Measurements from ENCODE around the gene TAF9B.
A peak's percentile ranks its signal among the peaks of the same experiment; 100 is the strongest.
"Not testable (repeated sequence)": the region's sequence is repeated elsewhere in the genome, so short reads cannot be mapped to it uniquely, and the experiment has no call there.

TAF9B gene, protein sequence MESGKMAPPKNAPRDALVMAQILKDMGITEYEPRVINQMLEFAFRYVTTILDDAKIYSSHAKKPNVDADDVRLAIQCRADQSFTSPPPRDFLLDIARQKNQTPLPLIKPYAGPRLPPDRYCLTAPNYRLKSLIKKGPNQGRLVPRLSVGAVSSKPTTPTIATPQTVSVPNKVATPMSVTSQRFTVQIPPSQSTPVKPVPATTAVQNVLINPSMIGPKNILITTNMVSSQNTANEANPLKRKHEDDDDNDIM

DNA sequence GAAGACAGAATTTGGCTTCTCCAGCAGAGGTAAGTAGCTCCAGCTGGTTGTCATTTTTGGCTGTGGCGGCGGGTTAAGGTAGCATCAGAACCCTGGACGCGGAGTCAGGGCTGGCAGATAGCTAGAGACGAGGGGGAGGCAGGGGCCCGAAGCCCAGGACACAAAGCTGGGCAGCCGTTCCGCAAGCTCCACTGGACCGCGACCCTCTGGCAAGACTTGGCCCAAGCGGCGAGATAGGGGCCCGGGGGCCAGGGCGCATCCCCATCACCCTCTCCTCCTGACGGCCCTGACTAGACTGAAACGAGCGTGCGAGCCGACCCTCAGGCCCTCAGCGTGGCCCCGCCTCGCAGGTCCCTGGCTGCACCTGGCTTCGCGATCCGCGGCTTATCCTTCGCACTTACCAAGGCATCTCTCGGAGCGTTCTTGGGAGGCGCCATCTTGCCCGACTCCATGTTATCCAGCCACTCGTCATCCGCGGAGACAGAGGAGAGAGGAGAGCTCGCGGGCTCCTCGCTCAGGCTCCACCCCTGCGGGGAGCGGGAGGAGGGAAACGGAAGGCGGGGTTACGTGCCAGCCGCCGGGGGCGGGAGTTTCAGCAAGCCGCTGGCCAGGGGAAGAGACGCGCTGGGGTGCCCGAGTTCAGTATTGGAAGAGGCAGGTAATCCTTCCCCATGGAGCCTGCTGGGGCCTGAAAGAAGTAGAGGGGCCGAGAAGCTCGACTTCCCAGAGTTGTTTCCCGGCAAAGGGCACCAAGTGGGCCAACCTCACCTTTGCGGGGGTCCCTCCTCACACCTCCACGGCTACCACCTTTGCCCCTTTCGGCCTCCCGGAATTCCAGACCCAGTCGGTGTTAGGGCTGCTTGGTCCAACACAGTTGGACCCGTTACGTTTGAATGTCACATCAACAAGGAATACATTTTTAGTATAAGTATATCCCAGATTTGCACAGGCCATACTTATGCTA lies at the start of gene TAF9B:
TSS of gene TAF9B (minus strand) at position 491 of the 964 bp plus-strand sequence. CDS start at position 452, 39 bp downstream.
- H3K27me3 ChIP-seq: peaks cover 3 to 80% (median 52%) of the 10 kb centered on the region in 11 experiments
- H3K36me3 ChIP-seq: peaks cover 0 to 4% (median 0%) of the 10 kb centered on the region in 11 experiments; a peak in 1 of 22 replicates
- peak within 1 kb of the TSS; percentile 63 to 82 (median 72) for H3K4me3 ChIP-seq
- peak within 1 kb of the TSS; percentile 37 to 86 (median 80); a peak in 21 of 22 replicates for H3K27ac ChIP-seq
- H3K4me1 ChIP-seq: peaks cover 0 to 7% (median 4%) of the 10 kb centered on the region in 10 experiments; a peak in 6 of 20 replicates
- H3K9ac ChIP-seq: peak within 1 kb of the TSS; percentile 74 to 87 (median 84)
- peaks cover 0 to 4% (median 0%) of the 10 kb centered on the region in 11 experiments; a peak in 1 of 22 replicates for H4K20me1 ChIP-seq
- no peak for TF ChIP-seq Cebpa-rat (IDR thresholded peaks at IDR 0.05)
- H3K9me3 ChIP-seq (replicated peaks in 1 of 11): peaks cover 0 to 21% (median 10%) of the 10 kb centered on the region in 11 experiments; a peak in 10 of 22 replicates
- H3K4me2 ChIP-seq: peak within 1 kb of the TSS; percentile 53 to 81 (median 63)

GRCh38 chrX:78182881-78183280 lies 43.4 kb upstream of the TAF9B start:
- TF ChIP-seq Cebpa-rat (IDR thresholded peaks at IDR 0.05): no peak
- Histone ChIP-seq H3K36me3 (no peaks in the 10 kb centered on the region), H3K4me2 (no peak overlapping the region), H3K9ac (no peak overlapping the region), H3K27me3 (peaks cover 52 to 93% (median 86%) of the 10 kb centered on the region in 11 experiments), H3K9me3 (replicated peaks in 1 of 11) (peaks cover 0 to 21% (median 6%) of the 10 kb centered on the region in 11 experiments; a peak in 8 of 22 replicates), H3K4me1 (no peaks in the 10 kb centered on the region), H4K20me1 (no peaks in the 10 kb centered on the region), H3K4me3 (no peak overlapping the region), H3K27ac (no peak overlapping the region)

- Histone ChIP-seq H3K27ac (no peak overlapping the region), H3K9ac (no peak overlapping the region), H3K4me2 (no peak overlapping the region), H3K27me3 (peaks cover 50 to 86% (median 78%) of the 10 kb centered on the region in 11 experiments), H3K9me3 (replicated peaks in 1 of 11) (peaks cover 0 to 24% (median 8%) of the 10 kb centered on the region in 11 experiments; a peak in 15 of 22 replicates), H3K4me1 (no peaks in the 10 kb centered on the region), H3K4me3 (no peak overlapping the region), H4K20me1 (no peaks in the 10 kb centered on the region), H3K36me3 (no peaks in the 10 kb centered on the region)
- no peak for TF ChIP-seq Cebpa-rat (IDR thresholded peaks at IDR 0.05)
Observed at GRCh38 chrX:78181307-78181706, 41.9 kb upstream of the TAF9B start.

DNA sequence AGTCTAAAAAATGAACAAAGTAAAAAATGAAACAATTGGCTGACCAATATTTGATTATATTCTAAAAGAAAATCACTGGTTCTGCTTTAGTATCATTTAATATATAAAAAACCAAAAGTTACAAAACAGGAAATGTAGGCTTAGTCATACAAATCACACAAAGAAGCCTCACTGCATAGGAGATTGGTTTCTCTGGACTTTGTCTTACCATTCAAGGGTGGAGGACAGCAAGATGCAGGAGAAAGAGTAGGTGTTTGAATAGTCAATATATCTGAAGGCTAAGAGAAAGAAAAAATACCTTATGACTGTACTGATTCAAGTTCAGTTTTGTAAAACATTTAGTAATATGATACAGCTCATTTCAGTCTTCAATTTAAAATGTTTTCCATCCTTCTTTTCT lies 28.6 kb upstream of the TAF9B start:
- peak overlapping the region in 6 of 11 experiments; percentile 14 to 45 (median 30); a peak in 8 of 22 replicates for H3K4me2 ChIP-seq
- no peak overlapping the region for H3K4me3 ChIP-seq
- H3K4me1 ChIP-seq: peaks cover 0 to 15% (median 0%) of the 10 kb centered on the region in 10 experiments; a peak in 8 of 20 replicates
- H3K9me3 ChIP-seq (replicated peaks in 1 of 11): no peaks in the 10 kb centered on the region
- no peak for TF ChIP-seq Cebpa-rat (IDR thresholded peaks at IDR 0.05)
- peak overlapping the region in 2 of 11 experiments; percentile 5 to 47; a peak in 1 of 22 replicates for H3K27ac ChIP-seq
- no peaks in the 10 kb centered on the region for H3K36me3 ChIP-seq
- H4K20me1 ChIP-seq: no peaks in the 10 kb centered on the region
- no peak overlapping the region for H3K9ac ChIP-seq
- peaks cover 44 to 92% (median 86%) of the 10 kb centered on the region in 11 experiments for H3K27me3 ChIP-seq

GRCh38 chrX:78165425-78165824 lies 26.0 kb upstream of the TAF9B start:
- H3K4me2 ChIP-seq: no peak overlapping the region
- H3K27ac ChIP-seq: no peak overlapping the region
- H4K20me1 ChIP-seq: no peaks in the 10 kb centered on the region
- no peak overlapping the region for H3K9ac ChIP-seq
- no peaks in the 10 kb centered on the region for H3K9me3 ChIP-seq (replicated peaks in 1 of 11)
- H3K36me3 ChIP-seq: no peaks in the 10 kb centered on the region
- H3K27me3 ChIP-seq: peaks cover 44 to 99% (median 93%) of the 10 kb centered on the region in 11 experiments
- no peak overlapping the region for H3K4me3 ChIP-seq
- H3K4me1 ChIP-seq: peaks cover 0 to 15% (median 0%) of the 10 kb centered on the region in 10 experiments; a peak in 8 of 20 replicates
- no peak for TF ChIP-seq Cebpa-rat (IDR thresholded peaks at IDR 0.05)

DNA sequence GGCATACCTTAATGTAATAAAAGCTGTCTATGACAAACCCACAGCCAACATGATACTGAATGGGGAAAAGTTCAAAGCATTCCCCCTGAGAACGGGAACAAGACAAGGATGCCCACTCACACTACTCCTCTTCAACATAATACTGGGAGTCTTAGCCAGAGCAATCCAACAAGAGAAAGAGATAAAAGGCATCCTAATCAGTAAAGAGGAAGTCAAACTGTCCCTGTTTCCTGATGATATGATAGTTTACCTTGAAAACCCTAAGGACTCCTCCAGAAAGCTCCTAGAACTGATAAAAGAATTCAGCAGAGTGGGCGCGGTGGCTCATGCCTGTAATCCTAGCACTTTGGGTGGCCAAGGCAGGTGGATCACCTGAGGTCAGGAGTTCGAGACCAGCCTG lies 23.7 kb upstream of the TAF9B start:
- H3K4me2 ChIP-seq: not testable (repeated sequence)

GRCh38 chrX:78160711-78161110 lies 21.3 kb upstream of the TAF9B start:
- not testable (repeated sequence) for H3K36me3 ChIP-seq, H3K9ac ChIP-seq, H3K27ac ChIP-seq, H3K4me2 ChIP-seq, H3K4me1 ChIP-seq, H4K20me1 ChIP-seq, H3K4me3 ChIP-seq
- H3K9me3 ChIP-seq (replicated peaks in 1 of 11): peaks cover 0 to 21% (median 10%) of the 10 kb centered on the region in 11 experiments; a peak in 9 of 22 replicates
- H3K27me3 ChIP-seq: peaks cover 34 to 90% (median 83%) of the 10 kb centered on the region in 11 experiments

More for the DNA sequence above, 23.7 kb upstream of the TAF9B start:
- not testable (repeated sequence) for H3K4me1 ChIP-seq, H3K36me3 ChIP-seq, H3K27ac ChIP-seq, H4K20me1 ChIP-seq, H3K4me3 ChIP-seq, H3K9ac ChIP-seq
- Histone ChIP-seq H3K27me3 (peaks cover 48 to 99% (median 94%) of the 10 kb centered on the region in 11 experiments), H3K9me3 (replicated peaks in 1 of 11) (peaks cover 0 to 11% (median under 1%) of the 10 kb centered on the region in 11 experiments; a peak in 5 of 22 replicates)

DNA sequence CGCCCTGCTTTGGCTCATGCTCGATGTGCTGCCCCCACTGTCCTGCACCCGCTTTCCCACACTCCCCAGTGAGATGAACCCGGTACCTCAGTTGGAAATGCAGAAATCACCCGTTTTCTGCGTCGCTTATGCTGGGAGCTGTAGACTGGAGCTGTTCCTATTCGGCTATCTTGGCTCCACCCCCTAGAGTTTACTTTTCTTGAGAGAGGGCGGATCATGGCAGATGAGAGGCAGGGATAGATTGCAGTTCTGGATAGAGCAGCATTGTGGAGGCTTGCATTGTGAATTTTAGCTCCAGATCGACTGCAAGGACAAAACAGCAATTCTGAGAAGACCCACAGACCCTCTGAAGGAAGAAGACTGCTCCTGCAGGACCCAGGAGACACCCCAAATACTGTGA lies 18.4 kb upstream of the TAF9B start:
- H3K36me3 ChIP-seq, H3K4me1 ChIP-seq, H3K4me3 ChIP-seq, H4K20me1 ChIP-seq, H3K4me2 ChIP-seq, H3K27ac ChIP-seq, H3K9ac ChIP-seq: not testable (repeated sequence)
- H3K9me3 ChIP-seq (replicated peaks in 1 of 11): peaks cover 0 to 21% (median 10%) of the 10 kb centered on the region in 11 experiments; a peak in 9 of 22 replicates
- H3K27me3 ChIP-seq: peaks cover 27 to 62% (median 55%) of the 10 kb centered on the region in 11 experiments; a peak in 21 of 22 replicates

GRCh38 chrX:78157373-78157772 lies 17.9 kb upstream of the TAF9B start:
- not testable (repeated sequence) for H3K4me3 ChIP-seq, H3K4me1 ChIP-seq, H3K27ac ChIP-seq, H3K9ac ChIP-seq, H3K36me3 ChIP-seq, H4K20me1 ChIP-seq, H3K4me2 ChIP-seq
- H3K27me3 ChIP-seq: peaks cover 22 to 58% (median 50%) of the 10 kb centered on the region in 11 experiments; a peak in 21 of 22 replicates
- H3K9me3 ChIP-seq (replicated peaks in 1 of 11): peaks cover 0 to 21% (median 10%) of the 10 kb centered on the region in 11 experiments; a peak in 9 of 22 replicates

DNA sequence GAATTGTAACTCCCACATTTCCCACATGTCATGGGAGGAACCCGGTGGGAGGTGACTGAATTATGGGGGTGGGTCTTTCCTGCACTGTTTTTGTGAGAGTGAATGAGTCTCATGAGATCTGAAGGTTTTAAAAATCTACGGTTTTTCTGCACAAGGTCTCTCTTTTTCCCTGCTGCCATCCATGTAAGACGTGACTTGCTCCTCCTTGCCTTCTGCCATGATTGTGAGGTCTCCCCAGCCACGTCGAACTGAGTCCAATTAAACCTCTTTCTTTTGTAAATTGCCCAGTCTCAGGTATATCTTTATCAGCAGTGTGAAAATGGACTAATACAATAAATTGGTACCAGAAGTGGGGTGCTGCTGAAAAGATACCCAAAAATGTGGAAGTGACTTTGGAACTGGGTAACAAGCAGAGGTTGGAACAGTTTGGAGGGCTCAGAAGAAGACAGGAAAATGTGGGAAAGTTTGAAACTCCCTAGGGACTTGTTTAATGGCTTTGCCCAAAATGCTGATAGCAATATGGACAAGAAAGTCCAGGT lies 7.6 kb upstream of the TAF9B start:
- H3K4me1 ChIP-seq, H3K36me3 ChIP-seq, H3K27ac ChIP-seq, H4K20me1 ChIP-seq, H3K4me3 ChIP-seq, H3K9ac ChIP-seq, H3K4me2 ChIP-seq: not testable (repeated sequence)
- Histone ChIP-seq H3K9me3 (replicated peaks in 1 of 11) (peaks cover 31 to 45% (median 38%) of the 10 kb centered on the region in 11 experiments), H3K27me3 (peaks cover 0 to 61% (median 31%) of the 10 kb centered on the region in 11 experiments; a peak in 19 of 22 replicates)
